HG02588 (cell line): Measurements from ENCODE around the gene MMEL1.
A peak's percentile ranks its signal among the peaks of the same experiment; 100 is the strongest.

Experiments
- ATAC-seq: cut with Tn5 transposase; IDR thresholded peaks from one replicate; pipeline ENCODE4 v1.9.1; 2021; ENCODE audit warnings: mild to moderate bottlenecking, moderate library complexity; ENCODE audit not compliant: unreplicated experiment

The MMEL1 gene

GRCh38 chr1:2643414-2644077, 10.7 kb upstream of the MMEL1 start:
- no peak for ATAC-seq

GRCh38 chr1:2642560-2643413, 10.0 kb upstream of the MMEL1 start:
- peak; percentile 71 for ATAC-seq

- ATAC-seq = no peak
These were observed 9.3 kb upstream of the MMEL1 start for GRCh38 chr1:2642131-2642559.

- no peak for ATAC-seq
These were observed 8.7 kb upstream of the MMEL1 start for GRCh38 chr1:2641381-2642130.

GRCh38 chr1:2640626-2641025, 7.8 kb upstream of the MMEL1 start:
- ATAC-seq = no peak

- no peak for ATAC-seq
These were observed 7.0 kb upstream of the MMEL1 start for GRCh38 chr1:2639607-2640521.

- no peak for ATAC-seq
These were observed 6.4 kb upstream of the MMEL1 start for GRCh38 chr1:2639203-2639602.

GRCh38 chr1:2638466-2639115, 5.8 kb upstream of the MMEL1 start:
- no peak for ATAC-seq

- ATAC-seq = no peak
These were observed 4.8 kb upstream of the MMEL1 start for GRCh38 chr1:2637442-2638145.

GRCh38 chr1:2636733-2637132, 3.9 kb upstream of the MMEL1 start:
- ATAC-seq = no peak

GRCh38 chr1:2635361-2636010, 2.7 kb upstream of the MMEL1 start:
- ATAC-seq = no peak

GRCh38 chr1:2633936-2634491, 1.2 kb upstream of the MMEL1 start:
- no peak for ATAC-seq

GRCh38 chr1:2633366-2633935, 635 bp upstream of the MMEL1 start:
- no peak for ATAC-seq

- no peak for ATAC-seq
These were observed 775 bp downstream of the MMEL1 start for GRCh38 chr1:2632051-2632430.

- ATAC-seq = no peak
These were observed 1.4 kb downstream of the MMEL1 start for GRCh38 chr1:2631136-2632050.

GRCh38 chr1:2630498-2631135, 2.2 kb downstream of the MMEL1 start:
- no peak for ATAC-seq
